ENCODE measurements around the gene RIC8B. TPM values are rescaled to one million over a fixed set of nuclear protein-coding genes. Genes with fewer than 3 reads are reported as not detected.

Gene RIC8B
- total and polyA plus RNA-seq, 2 of the 13 experiments (the other 11 are each of a cell fraction or from before 2014, with no cell fraction given) = 5.1 to 7.5 TPM

- ATAC-seq (no peak), DNase-seq (ENCODE audit: low spot score) (no peak), FAIRE-seq (no peak)
- no TSS peak for BruUV-seq (replicated peaks)
- no peaks in the 10 kb centered on the region for H4K20me1 ChIP-seq (ENCODE audit: insufficient read depth, low read length)
- no peaks in the 10 kb centered on the region for H3K36me3 ChIP-seq (replicated peaks in 1 of 2; ENCODE audit: control insufficient read depth in 1 of 2, insufficient read depth in 2 of 2, low read length in 2 of 2)
- no peaks in the 10 kb centered on the region for H3K9me3 ChIP-seq (ENCODE audit: low read length)
- TF ChIP-seq ZBTB3 (CRISPR knock-in tag; IDR thresholded peaks at IDR 0.05; ENCODE audit: borderline replicate concordance, low read depth) = no peak
- no peak for TF ChIP-seq HNRNPLL (IDR thresholded peaks at IDR 0.05; ENCODE audit: low read depth, low read length, poor library complexity, severe bottlenecking)
- no peak overlapping the region for H2AFZ ChIP-seq (ENCODE audit: low read length)
- H3K4me1 ChIP-seq (ENCODE audit: insufficient read depth, low read length) = no peaks in the 10 kb centered on the region
- H3K4me3 ChIP-seq (replicated peaks in 1 of 3; ENCODE audit: insufficient read depth in 1 of 3, low read depth in 2 of 3, low read length in 3 of 3) = no peak overlapping the region
- CTCF ChIA-PET (ENCODE audit: low intra/inter-chr PET ratio, low total read pairs) = no interaction called here
- no peaks in the 10 kb centered on the region for H3K27me3 ChIP-seq (ENCODE audit: control insufficient read depth in 1 of 2, insufficient read depth in 2 of 2, low read length in 2 of 2)
- WGBS (ENCODE audit: low lambda C conversion rate) = 100% methylated on average over 1 of the region's 1 CpG
- H3K4me2 ChIP-seq (ENCODE audit: low read depth, low read length) = no peak overlapping the region
- no peak overlapping the region for H3K9ac ChIP-seq (ENCODE audit: insufficient read depth, low read depth, low read length)
- H3K79me2 ChIP-seq (ENCODE audit: insufficient read depth, low read length) = no peaks in the 10 kb centered on the region
- POLR2A ChIA-PET = no interaction called here
- no peak overlapping the region for H3K27ac ChIP-seq (ENCODE audit: extremely low read length, insufficient read depth, low read length)
- in situ Hi-C loops (cut with HindIII; ENCODE audit: extremely low pct_ligation_motif_present, low pct_unique_long_range_greater_than_20kb) (no loop called here), intact Hi-C loops (cut with micrococcal nuclease; ENCODE audit: unreplicated experiment) (no loop called here)
Measured at GRCh38 chr12:106729611-106730010, 44.9 kb upstream of the RIC8B start.

GRCh38 chr12:106732890-106733289 lies 41.6 kb upstream of the RIC8B start:
- in situ Hi-C loops (cut with HindIII; ENCODE audit: extremely low pct_ligation_motif_present, low pct_unique_long_range_greater_than_20kb) (no loop called here), intact Hi-C loops (cut with micrococcal nuclease; ENCODE audit: unreplicated experiment) (no loop called here)
- ATAC-seq = no peak
- WGBS (ENCODE audit: low lambda C conversion rate) = 65% methylated on average over 5 of the region's 5 CpGs
- no peak overlapping the region for H2AFZ ChIP-seq (ENCODE audit: low read length)
- ChIA-PET CTCF (ENCODE audit: low intra/inter-chr PET ratio, low total read pairs) (no interaction called here), POLR2A (no interaction called here)
- no peaks in the 10 kb centered on the region for H3K4me1 ChIP-seq (ENCODE audit: insufficient read depth, low read length)
- no peak overlapping the region for H3K4me2 ChIP-seq (ENCODE audit: low read depth, low read length)
- no peaks in the 10 kb centered on the region for H3K36me3 ChIP-seq (replicated peaks in 1 of 2; ENCODE audit: control insufficient read depth in 1 of 2, insufficient read depth in 2 of 2, low read length in 2 of 2)
- no peaks in the 10 kb centered on the region for H4K20me1 ChIP-seq (ENCODE audit: insufficient read depth, low read length)
- no peak for DNase-seq (ENCODE audit: low spot score)
- no peak overlapping the region for H3K9ac ChIP-seq (ENCODE audit: insufficient read depth, low read depth, low read length)
- H3K4me3 ChIP-seq (replicated peaks in 1 of 3; ENCODE audit: insufficient read depth in 1 of 3, low read depth in 2 of 3, low read length in 3 of 3) = no peak overlapping the region
- FAIRE-seq = no peak
- no peaks in the 10 kb centered on the region for H3K27me3 ChIP-seq (ENCODE audit: control insufficient read depth in 1 of 2, insufficient read depth in 2 of 2, low read length in 2 of 2)
- no peaks in the 10 kb centered on the region for H3K79me2 ChIP-seq (ENCODE audit: insufficient read depth, low read length)
- H3K9me3 ChIP-seq (ENCODE audit: low read length) = no peaks in the 10 kb centered on the region
- no peak overlapping the region for H3K27ac ChIP-seq (ENCODE audit: extremely low read length, insufficient read depth, low read length)
- TF ChIP-seq CTCF (CRISPR knock-in tag; IDR thresholded peaks at IDR 0.05) = no peak
- BruUV-seq (replicated peaks) = no TSS peak

Measured in HepG2 (cell line).